ENCODE measurements around the gene PTPRK. TPM values are rescaled to one million over a fixed set of nuclear protein-coding genes. Genes with fewer than 3 reads are reported as not detected.

PTPRK gene
- total RNA-seq, 1 experiment from 2014 or later: 265 TPM

DNA sequence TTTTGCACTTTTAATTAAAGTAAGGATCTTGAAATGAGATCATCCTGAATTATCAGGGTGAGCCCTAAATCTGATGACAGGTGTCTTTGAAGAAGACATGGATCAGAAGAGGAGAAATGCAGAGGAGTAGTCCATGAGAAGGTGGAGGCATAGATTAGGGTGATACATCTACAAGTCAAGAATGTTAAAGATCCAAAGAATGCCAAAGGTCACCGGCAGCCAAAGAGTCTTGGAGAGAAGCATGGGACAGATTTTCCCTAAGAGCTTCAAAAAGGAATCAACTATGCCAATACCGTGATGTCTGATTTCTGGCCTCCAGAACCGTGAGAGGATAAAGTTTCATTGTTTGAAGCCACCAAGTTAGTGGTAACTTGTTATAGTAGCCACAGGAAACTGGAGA is 560.5 kb downstream of the PTPRK start:
- BruUV-seq (replicated peaks): no TSS peak
- CTCF ChIA-PET: no interaction called here
- intact Hi-C loops (cut with micrococcal nuclease; ENCODE audit: unreplicated experiment): loop anchor here (5.0 kb wide), 1 partner anchor 103 kb away; no protein-coding TSS in a partner anchor
- Mint-ChIP-seq H3K27me3 (ENCODE audit: unreplicated experiment) (no peaks in the 10 kb centered on the region), H3K27ac (ENCODE audit: unreplicated experiment) (no peak overlapping the region), H3K36me3 (ENCODE audit: insufficient read depth, unreplicated experiment) (no peaks in the 10 kb centered on the region), H3K4me3 (ENCODE audit: low read depth, unreplicated experiment) (no peak overlapping the region), H3K4me1 (ENCODE audit: low read depth, unreplicated experiment) (no peaks in the 10 kb centered on the region), H3K9me3 (ENCODE audit: low read depth, unreplicated experiment) (no peaks in the 10 kb centered on the region)
- no peak for DNase-seq
- TF ChIP-seq, protein P1, sequence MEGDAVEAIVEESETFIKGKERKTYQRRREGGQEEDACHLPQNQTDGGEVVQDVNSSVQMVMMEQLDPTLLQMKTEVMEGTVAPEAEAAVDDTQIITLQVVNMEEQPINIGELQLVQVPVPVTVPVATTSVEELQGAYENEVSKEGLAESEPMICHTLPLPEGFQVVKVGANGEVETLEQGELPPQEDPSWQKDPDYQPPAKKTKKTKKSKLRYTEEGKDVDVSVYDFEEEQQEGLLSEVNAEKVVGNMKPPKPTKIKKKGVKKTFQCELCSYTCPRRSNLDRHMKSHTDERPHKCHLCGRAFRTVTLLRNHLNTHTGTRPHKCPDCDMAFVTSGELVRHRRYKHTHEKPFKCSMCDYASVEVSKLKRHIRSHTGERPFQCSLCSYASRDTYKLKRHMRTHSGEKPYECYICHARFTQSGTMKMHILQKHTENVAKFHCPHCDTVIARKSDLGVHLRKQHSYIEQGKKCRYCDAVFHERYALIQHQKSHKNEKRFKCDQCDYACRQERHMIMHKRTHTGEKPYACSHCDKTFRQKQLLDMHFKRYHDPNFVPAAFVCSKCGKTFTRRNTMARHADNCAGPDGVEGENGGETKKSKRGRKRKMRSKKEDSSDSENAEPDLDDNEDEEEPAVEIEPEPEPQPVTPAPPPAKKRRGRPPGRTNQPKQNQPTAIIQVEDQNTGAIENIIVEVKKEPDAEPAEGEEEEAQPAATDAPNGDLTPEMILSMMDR (IDR thresholded peaks at IDR 0.05; ENCODE audit: unreplicated experiment): no peak

- Mint-ChIP-seq H3K27ac (ENCODE audit: unreplicated experiment) (no peak overlapping the region), H3K4me1 (ENCODE audit: low read depth, unreplicated experiment) (no peaks in the 10 kb centered on the region), H3K9me3 (ENCODE audit: low read depth, unreplicated experiment) (no peaks in the 10 kb centered on the region), H3K36me3 (ENCODE audit: insufficient read depth, unreplicated experiment) (no peaks in the 10 kb centered on the region), H3K27me3 (ENCODE audit: unreplicated experiment) (no peaks in the 10 kb centered on the region), H3K4me3 (ENCODE audit: low read depth, unreplicated experiment) (no peak overlapping the region)
- CTCF ChIA-PET: no interaction called here
- DNase-seq: no peak
- TF ChIP-seq, protein P1 (IDR thresholded peaks at IDR 0.05; ENCODE audit: unreplicated experiment): no peak
- intact Hi-C loops (cut with micrococcal nuclease; ENCODE audit: unreplicated experiment): no loop called here
- no TSS peak for BruUV-seq (replicated peaks)
Measured at GRCh38 chr6:127956956-127957355, 563.4 kb downstream of the PTPRK start.

GRCh38 chr6:127956260-127956888 is 564.0 kb downstream of the PTPRK start:
- Mint-ChIP-seq H3K27ac (ENCODE audit: unreplicated experiment) (no peak overlapping the region), H3K4me1 (ENCODE audit: low read depth, unreplicated experiment) (no peaks in the 10 kb centered on the region), H3K9me3 (ENCODE audit: low read depth, unreplicated experiment) (no peaks in the 10 kb centered on the region), H3K27me3 (ENCODE audit: unreplicated experiment) (no peaks in the 10 kb centered on the region), H3K36me3 (ENCODE audit: insufficient read depth, unreplicated experiment) (no peaks in the 10 kb centered on the region), H3K4me3 (ENCODE audit: low read depth, unreplicated experiment) (no peak overlapping the region)
- TF ChIP-seq, protein P1 (IDR thresholded peaks at IDR 0.05; ENCODE audit: unreplicated experiment): peak; percentile 19
- intact Hi-C loops (cut with micrococcal nuclease; ENCODE audit: unreplicated experiment): no loop called here
- CTCF ChIA-PET: interaction anchor here (1.4 kb wide), 1 partner anchor 101 kb away, joined by 5 read pairs; no protein-coding TSS in a partner anchor
- no TSS peak for BruUV-seq (replicated peaks)
- no peak for DNase-seq

DNA sequence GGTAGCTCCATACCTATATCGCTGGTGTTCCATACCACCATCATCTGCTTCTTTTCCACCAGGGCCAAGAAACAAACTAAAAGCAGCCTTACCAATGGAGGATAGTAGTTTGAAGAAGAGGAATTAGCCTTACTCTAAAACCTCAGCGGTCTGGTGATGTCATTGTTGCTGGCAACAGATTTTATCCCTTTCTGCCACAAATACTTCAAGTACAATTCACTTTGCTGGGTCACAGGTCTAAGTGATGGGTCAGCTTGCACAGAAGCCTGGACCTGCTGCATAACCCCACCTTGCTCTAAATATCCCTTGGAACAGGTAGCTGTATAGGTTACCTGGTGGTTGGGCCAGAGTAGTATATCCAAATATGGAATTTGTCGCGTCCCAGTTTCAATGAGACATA is 566.3 kb downstream of the PTPRK start:
- BruUV-seq (replicated peaks): no TSS peak
- DNase-seq: no peak
- Mint-ChIP-seq H3K4me1 (ENCODE audit: low read depth, unreplicated experiment) (no peaks in the 10 kb centered on the region), H3K27ac (ENCODE audit: unreplicated experiment) (no peak overlapping the region), H3K4me3 (ENCODE audit: low read depth, unreplicated experiment) (no peak overlapping the region), H3K36me3 (ENCODE audit: insufficient read depth, unreplicated experiment) (peaks cover 2% of the 10 kb centered on the region), H3K27me3 (ENCODE audit: unreplicated experiment) (no peaks in the 10 kb centered on the region), H3K9me3 (ENCODE audit: low read depth, unreplicated experiment) (no peaks in the 10 kb centered on the region)
- TF ChIP-seq, protein P1 (IDR thresholded peaks at IDR 0.05; ENCODE audit: unreplicated experiment): no peak
- intact Hi-C loops (cut with micrococcal nuclease; ENCODE audit: unreplicated experiment): no loop called here
- CTCF ChIA-PET: no interaction called here
